H9 (cell line): ENCODE data around the gene MARCHF6. TPM values are rescaled to one million over a fixed set of nuclear protein-coding genes. Genes with fewer than 3 reads are reported as not detected.

ENCODE experiments used
- DNase-seq: peaks from one replicate; pipeline ENCODE4 v3.0.0-alpha.2; 2017
- H2AFZ ChIP-seq: one replicate; pipeline ENCODE4 v1.6.1; 2013; ENCODE audit warnings: mild to moderate bottlenecking, low read length, control low read depth, moderate library complexity
- H2AK5ac ChIP-seq: 2 replicates; pipeline ENCODE4 v1.6.1; 2013; ENCODE audit warnings: low read length, control low read depth, mixed read lengths; ENCODE audit not compliant: insufficient read length
- H2BK120ac ChIP-seq: one replicate; pipeline ENCODE4 v1.6.1; 2013; ENCODE audit warnings: low read depth, mild to moderate bottlenecking, low read length, control low read depth, inconsistent platforms; ENCODE audit not compliant: poor library complexity, severe bottlenecking
- H2BK12ac ChIP-seq: 2 replicates; pipeline ENCODE4 v1.6.1; 2013; ENCODE audit warnings: low read length, control low read depth, mixed read lengths, low read depth; ENCODE audit not compliant: insufficient read length
- H2BK15ac ChIP-seq: 2 replicates; pipeline ENCODE4 v1.6.1; 2013; ENCODE audit warnings: low read depth, low read length, control low read depth
- H2BK20ac ChIP-seq: one replicate; pipeline ENCODE4 v1.6.1; 2013; ENCODE audit warnings: low read depth, mild to moderate bottlenecking, low read length, control low read depth, inconsistent platforms; ENCODE audit not compliant: poor library complexity, severe bottlenecking
- H2BK5ac ChIP-seq: 2 replicates; pipeline ENCODE4 v1.6.1; 2013; ENCODE audit warnings: low read length, control low read depth, mixed read lengths; ENCODE audit not compliant: insufficient read length
- H3K14ac ChIP-seq: 2 replicates; pipeline ENCODE4 v1.6.1; 2013; ENCODE audit warnings: low read length, control low read depth; ENCODE audit not compliant: insufficient read depth
- H3K18ac ChIP-seq: 2 replicates; pipeline ENCODE4 v1.6.1; 2013; ENCODE audit warnings: low read depth, mild to moderate bottlenecking, mixed read lengths, low read length, control low read depth; ENCODE audit not compliant: insufficient read length
- H3K23ac ChIP-seq: 2 replicates; pipeline ENCODE4 v1.6.1; 2013; ENCODE audit warnings: low read length, control low read depth, mixed read lengths, low read depth; ENCODE audit not compliant: insufficient read length
- H3K23me2 ChIP-seq: 2 replicates; pipeline ENCODE4 v1.6.1; 2013; ENCODE audit warnings: low read depth, mild to moderate bottlenecking, mixed read lengths, low read length, control low read depth; ENCODE audit not compliant: insufficient read length, poor library complexity, severe bottlenecking
- H3K27ac ChIP-seq: 2 replicates; pipeline ENCODE4 v1.5.1; 2013; ENCODE audit warnings: low read length, control low read depth, mixed read lengths, low read depth; ENCODE audit not compliant: insufficient read length
- H3K27me3 ChIP-seq: 2 replicates; pipeline ENCODE4 v1.6.1; 2013; ENCODE audit warnings: low read length, control low read depth, inconsistent platforms; ENCODE audit not compliant: insufficient read depth
- H3K4ac ChIP-seq: 2 replicates; pipeline ENCODE4 v1.6.1; 2013; ENCODE audit warnings: low read depth, mild to moderate bottlenecking, control low read depth, inconsistent platforms, low read length, moderate library complexity
- H3K4me1 ChIP-seq: 2 replicates; pipeline ENCODE4 v1.6.1; 2013; ENCODE audit warnings: low read length, control low read depth, inconsistent platforms; ENCODE audit not compliant: insufficient read depth
- H3K4me2 ChIP-seq: 2 replicates; pipeline ENCODE4 v1.6.1; 2013; ENCODE audit warnings: low read length, control low read depth, mixed read lengths; ENCODE audit not compliant: insufficient read length, insufficient read depth
- H3K56ac ChIP-seq: 2 replicates; pipeline ENCODE4 v1.6.1; 2013; ENCODE audit warnings: low read depth, mild to moderate bottlenecking, mixed read lengths, low read length, control low read depth; ENCODE audit not compliant: insufficient read length
- H3K79me1 ChIP-seq: 2 replicates; pipeline ENCODE4 v1.6.1; 2013; ENCODE audit warnings: low read depth, mild to moderate bottlenecking, moderate library complexity, low read length, control low read depth, inconsistent platforms; ENCODE audit not compliant: insufficient read depth, poor library complexity, severe bottlenecking
- H3K79me2 ChIP-seq: 2 replicates; pipeline ENCODE4 v1.6.1; 2013; ENCODE audit warnings: low read length, control low read depth, inconsistent platforms; ENCODE audit not compliant: insufficient read depth
- H3K9ac ChIP-seq: 2 replicates; pipeline ENCODE4 v1.6.1; 2013; ENCODE audit warnings: low read length, control low read depth, mixed read lengths; ENCODE audit not compliant: insufficient read length; ENCODE audit errors: extremely low read depth
- H3K9me3 ChIP-seq: one replicate; pipeline ENCODE4 v1.6.1; 2013; ENCODE audit warnings: low read depth, low read length, inconsistent platforms; ENCODE audit not compliant: control insufficient read depth
- H3T11ph ChIP-seq: one replicate; pipeline ENCODE4 v1.6.1; 2013; ENCODE audit warnings: mild to moderate bottlenecking, low read length, control low read depth, inconsistent platforms
- H4K20me1 ChIP-seq: one replicate; pipeline ENCODE4 v1.6.1; 2013; ENCODE audit not compliant: control insufficient read depth, insufficient read length, insufficient read depth
- H4K5ac ChIP-seq: 2 replicates; pipeline ENCODE4 v1.6.1; 2013; ENCODE audit warnings: low read depth, mild to moderate bottlenecking, mixed read lengths, low read length, control low read depth; ENCODE audit not compliant: insufficient read length
- H4K8ac ChIP-seq: replicated peaks from 2 replicates; pipeline ENCODE4 v1.6.1; 2013; ENCODE audit warnings: low read length, control low read depth, mixed read lengths, low read depth; ENCODE audit not compliant: insufficient read length
- H4K91ac ChIP-seq: 2 replicates; pipeline ENCODE4 v1.6.1; 2013; ENCODE audit warnings: low read depth, mild to moderate bottlenecking, moderate library complexity, mixed read lengths, low read length, control low read depth; ENCODE audit not compliant: insufficient read length
- H3K27ac Mint-ChIP-seq, 3 experiments: 2 replicates in 2 of 3; 3 replicates in 1 of 3; pipeline ENCODE4 v1.8.0; 2020 to 2021; ENCODE audit warnings: mixed read lengths in 3 of 3, mild to moderate bottlenecking in 1 of 3, moderate library complexity in 1 of 3
- H3K27me3 Mint-ChIP-seq: 2 replicates; pipeline ENCODE4 v1.8.0; 2021; ENCODE audit warnings: low read depth, mild to moderate bottlenecking, moderate library complexity, mixed read lengths
- H3K36me3 Mint-ChIP-seq, 3 experiments: 2 replicates in 2 of 3; 3 replicates in 1 of 3; pipeline ENCODE4 v1.8.0; 2020 to 2021; ENCODE audit warnings: low read depth in 3 of 3, mixed read lengths in 3 of 3; ENCODE audit not compliant: insufficient read depth in 1 of 3
- H3K4me1 Mint-ChIP-seq, 2 experiments: 2 replicates each; pipeline ENCODE4 v1.8.0; 2020; ENCODE audit warnings: mixed read lengths in 2 of 2
- H3K4me3 Mint-ChIP-seq, 2 experiments: 2 replicates in 1 of 2; 3 replicates in 1 of 2; pipeline ENCODE4 v1.8.0; 2020 to 2021; ENCODE audit warnings: mild to moderate bottlenecking in 2 of 2, mixed read lengths in 2 of 2, moderate library complexity in 1 of 2
- H3K9me3 Mint-ChIP-seq, 2 experiments: 2 replicates in 1 of 2; 3 replicates in 1 of 2; pipeline ENCODE4 v1.8.0; 2020; ENCODE audit warnings: mild to moderate bottlenecking in 2 of 2, mixed read lengths in 2 of 2, moderate library complexity in 1 of 2
- WGBS: extraction: QIAGEN DNeasy Blood & Tissue Kit; methylation state at CpG from one replicate; pipeline ENCODE4 v1.1.7; 2013; ENCODE audit warnings: missing lambda C conversion rate, low lambda C conversion rate, mixed read lengths; ENCODE audit not compliant: insufficient read length; ENCODE audit errors: extremely low coverage; 5-methylcytosine and 5-hydroxymethylcytosine counted together
- total RNA-seq: library from RNA; stranded (reverse); gene quantifications from 2 replicates; pipeline ENCODE4 v1.2.1, GENCODE V29; 2021
- TF ChIP-seq, protein P1 (sequence below): fragments of 200-600 bp; sonication (generic); conservative IDR thresholded peaks from 3 replicates; pipeline ENCODE4 v1.8.0; 2021; ENCODE audit warnings: antibody characterized with exemption, mild to moderate bottlenecking

The MARCHF6 gene
- total RNA-seq, 1 experiment from 2014 or later = 118 TPM

DNA sequence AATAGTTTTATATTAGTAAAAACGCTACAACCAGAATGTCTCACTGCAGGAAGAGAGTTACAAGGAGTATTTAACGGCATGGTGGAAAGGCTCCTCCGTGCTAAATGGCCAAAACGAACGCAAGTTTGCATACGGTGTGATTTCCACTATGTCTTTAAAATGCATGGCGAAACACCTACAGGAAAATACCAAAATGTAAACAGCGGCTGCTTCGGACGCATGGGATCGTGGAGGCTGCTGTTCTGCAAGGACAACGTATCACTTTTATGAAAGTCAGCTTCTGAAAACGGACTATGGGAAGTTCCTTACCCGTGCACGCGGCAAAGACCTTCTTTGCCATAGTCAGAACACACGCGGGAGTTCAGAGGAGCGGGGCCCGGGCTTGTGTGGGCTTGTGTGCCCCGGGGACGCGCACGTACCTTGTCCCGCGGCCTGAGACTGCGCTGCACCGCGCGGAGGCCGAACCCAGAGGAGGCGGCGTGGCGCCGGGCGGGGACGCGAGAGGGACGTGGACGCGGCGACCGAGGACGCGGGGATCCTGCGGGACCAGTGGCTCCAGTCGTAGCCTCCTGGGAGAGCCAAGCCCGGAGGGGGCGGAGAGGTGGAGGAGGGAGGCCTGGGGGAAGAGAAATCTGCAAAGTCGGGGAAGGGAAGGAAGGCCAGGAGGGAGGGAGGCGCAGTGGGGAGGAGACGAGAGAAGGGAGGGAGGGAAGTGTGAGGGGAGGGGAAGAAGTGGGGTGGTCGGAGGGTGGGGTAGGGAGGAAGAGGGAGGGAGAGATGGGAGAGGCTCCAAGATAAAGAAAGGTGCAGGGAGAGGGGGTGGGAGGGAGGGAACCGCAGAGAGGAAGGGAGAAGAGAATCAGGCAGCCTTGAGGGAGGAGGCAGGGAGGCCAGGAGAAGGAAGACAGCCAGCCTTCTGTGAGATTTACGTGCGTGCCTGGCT, 46.0 kb upstream of the MARCHF6 start, which contains the start of gene CMBL:
Gene CMBL, minus strand, starts transcription at position 697 of the 943 bp plus-strand sequence. CDS start 17,140 bp downstream, outside the sequence.
- no peaks in the 10 kb centered on the region for H3K27me3 ChIP-seq
- H2BK5ac ChIP-seq = no peak within 1 kb of the TSS
- no peak within 1 kb of the TSS for H3T11ph ChIP-seq
- no peak within 1 kb of the TSS for H2BK120ac ChIP-seq
- no peak within 1 kb of the TSS for H2BK12ac ChIP-seq
- H3K79me2 ChIP-seq = no peaks in the 10 kb centered on the region
- Mint-ChIP-seq H3K36me3 (peaks cover 2 to 14% (median 12%) of the 10 kb centered on the region in 3 experiments; a peak in 5 of 7 replicates), H3K9me3 (peaks cover 2 to 7% of the 10 kb centered on the region in 2 experiments; a peak in 3 of 5 replicates), H3K27me3 (peaks cover 25% of the 10 kb centered on the region), H3K4me1 (peaks cover 23 to 31% of the 10 kb centered on the region in 2 experiments), H3K4me3 (peak within 1 kb of the TSS; percentile 80 to 93), H3K27ac (no peak within 1 kb of the TSS)
- H3K9me3 ChIP-seq = no peaks in the 10 kb centered on the region
- DNase-seq = peak; percentile 80
- TF ChIP-seq, protein P1, sequence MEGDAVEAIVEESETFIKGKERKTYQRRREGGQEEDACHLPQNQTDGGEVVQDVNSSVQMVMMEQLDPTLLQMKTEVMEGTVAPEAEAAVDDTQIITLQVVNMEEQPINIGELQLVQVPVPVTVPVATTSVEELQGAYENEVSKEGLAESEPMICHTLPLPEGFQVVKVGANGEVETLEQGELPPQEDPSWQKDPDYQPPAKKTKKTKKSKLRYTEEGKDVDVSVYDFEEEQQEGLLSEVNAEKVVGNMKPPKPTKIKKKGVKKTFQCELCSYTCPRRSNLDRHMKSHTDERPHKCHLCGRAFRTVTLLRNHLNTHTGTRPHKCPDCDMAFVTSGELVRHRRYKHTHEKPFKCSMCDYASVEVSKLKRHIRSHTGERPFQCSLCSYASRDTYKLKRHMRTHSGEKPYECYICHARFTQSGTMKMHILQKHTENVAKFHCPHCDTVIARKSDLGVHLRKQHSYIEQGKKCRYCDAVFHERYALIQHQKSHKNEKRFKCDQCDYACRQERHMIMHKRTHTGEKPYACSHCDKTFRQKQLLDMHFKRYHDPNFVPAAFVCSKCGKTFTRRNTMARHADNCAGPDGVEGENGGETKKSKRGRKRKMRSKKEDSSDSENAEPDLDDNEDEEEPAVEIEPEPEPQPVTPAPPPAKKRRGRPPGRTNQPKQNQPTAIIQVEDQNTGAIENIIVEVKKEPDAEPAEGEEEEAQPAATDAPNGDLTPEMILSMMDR = no peak
- no CpG with 5 or more reads among the region's 56 CpGs for WGBS
- no peak within 1 kb of the TSS for H3K27ac ChIP-seq
- H3K9ac ChIP-seq = peak within 1 kb of the TSS; percentile 78
- H3K14ac ChIP-seq = peak within 1 kb of the TSS; percentile 88
- peaks cover 13% of the 10 kb centered on the region for H3K23me2 ChIP-seq
- H4K91ac ChIP-seq = no peak within 1 kb of the TSS
- no peak within 1 kb of the TSS for H3K4ac ChIP-seq
- no peaks in the 10 kb centered on the region for H4K20me1 ChIP-seq
- H3K79me1 ChIP-seq = no peaks in the 10 kb centered on the region
- no peak within 1 kb of the TSS for H2BK20ac ChIP-seq
- H2AK5ac ChIP-seq = no peak within 1 kb of the TSS
- H4K5ac ChIP-seq = no peak within 1 kb of the TSS
- no peak within 1 kb of the TSS for H3K23ac ChIP-seq
- no peak within 1 kb of the TSS for H3K56ac ChIP-seq
- peak within 1 kb of the TSS; percentile 99 for H3K4me2 ChIP-seq
- peak within 1 kb of the TSS; percentile 83 for H3K18ac ChIP-seq
- peaks cover 3% of the 10 kb centered on the region; the same call in 1 of the 2 replicates for H3K4me1 ChIP-seq
- no peak within 1 kb of the TSS for H2BK15ac ChIP-seq
- no peak within 1 kb of the TSS for H2AFZ ChIP-seq
- no peak within 1 kb of the TSS for H4K8ac ChIP-seq
